Fibroblast of lung (primary cell): ENCODE results near the gene TRIP6. TPM values are rescaled to one million over a fixed set of nuclear protein-coding genes. Genes with fewer than 3 reads are reported as not detected.

ENCODE experiments used
- DNase-seq, 2 donors: peaks; one replicate each; pipeline versions ENCODE4 v3.0.0 to v3.0.0-alpha.2; 2010; ENCODE audit warnings: low read depth in 2 of 2
- H2AFZ ChIP-seq: 2 replicates; pipeline ENCODE4 v1.5.1; 2012; ENCODE audit warnings: low read length, control low read depth, inconsistent platforms
- H3K27ac ChIP-seq: 2 replicates; pipeline ENCODE4 v1.5.1; 2011; ENCODE audit warnings: low read length, control low read depth; ENCODE audit not compliant: insufficient read depth
- H3K27me3 ChIP-seq: 2 replicates; pipeline ENCODE4 v1.5.1; 2011; ENCODE audit warnings: mild to moderate bottlenecking, low read length; ENCODE audit not compliant: control insufficient read depth, insufficient read depth
- H3K36me3 ChIP-seq: 2 replicates; pipeline ENCODE4 v1.5.1; 2011; ENCODE audit warnings: low read length; ENCODE audit not compliant: control insufficient read depth, insufficient read depth
- H3K4me1 ChIP-seq: 2 replicates; pipeline ENCODE4 v1.5.1; 2011; ENCODE audit warnings: low read length; ENCODE audit not compliant: control insufficient read depth, insufficient read depth; ENCODE audit errors: extremely low read depth
- H3K4me2 ChIP-seq: 2 replicates; pipeline ENCODE4 v1.5.1; 2011; ENCODE audit warnings: low read length, control low read depth; ENCODE audit not compliant: insufficient read depth; ENCODE audit errors: extremely low read depth
- H3K4me3 ChIP-seq, 4 experiments: fragments of 200-600 bp in 1 of 4; sonication (generic) in 1 of 4; replicated peaks in 1 of 4; 2 replicates each; pipeline ENCODE4 v1.5.1; 2011 to 2016; ENCODE audit warnings: low read length in 4 of 4, low read depth in 3 of 4, mild to moderate bottlenecking in 3 of 4, control low read depth in 2 of 4, inconsistent platforms in 1 of 4, mixed read lengths in 1 of 4; ENCODE audit not compliant: insufficient read depth in 1 of 4; ENCODE audit errors: control extremely low read depth in 1 of 4
- H3K79me2 ChIP-seq: 2 replicates; pipeline ENCODE4 v1.5.1; 2012; ENCODE audit warnings: mild to moderate bottlenecking, low read length, inconsistent platforms; ENCODE audit not compliant: control insufficient read depth, insufficient read depth
- H3K9ac ChIP-seq: 2 replicates; pipeline ENCODE4 v1.5.1; 2011; ENCODE audit warnings: mild to moderate bottlenecking, low read length, control low read depth; ENCODE audit not compliant: insufficient read depth
- H3K9me3 ChIP-seq: 2 replicates; pipeline ENCODE4 v1.5.1; 2012; ENCODE audit warnings: low read depth, low read length; ENCODE audit not compliant: control insufficient read depth, insufficient read depth
- H4K20me1 ChIP-seq: 2 replicates; pipeline ENCODE4 v1.5.1; 2011; ENCODE audit warnings: low read length; ENCODE audit not compliant: control insufficient read depth, insufficient read depth; ENCODE audit errors: extremely low read depth
- EZH2 ChIP-seq: IDR thresholded peaks from 2 replicates; pipeline ENCODE4 v1.5.1; 2012; ENCODE audit warnings: low read length, control low read depth, mild to moderate bottlenecking; ENCODE audit errors: missing control alignments
- polyA plus RNA-seq, 2 donors: library from polyadenylated mRNA; depleted of rRNA in 1 of 2; stranded (reverse) in 1 of 2; unstranded in 1 of 2; fragments of >200 nt; gene quantifications; 2 replicates each; pipeline ENCODE4 v1.2.1, GENCODE V29; 2011 to 2012; ENCODE audit warnings: missing spikeins in 1 of 2
- total RNA-seq: library from RNA; depleted of rRNA; stranded (reverse); fragments of >200 nt; gene quantifications from 2 replicates; pipeline ENCODE4 v1.2.1, GENCODE V29; 2014
- TF ChIP-seq, protein P1 (sequence below), 2 donors: IDR thresholded peaks in 1 of 2; conservative IDR thresholded peaks in 1 of 2; 1 replicate in 1 of 2; 2 replicates in 1 of 2; pipeline ENCODE4 v1.5.1; 2011 to 2012; ENCODE audit warnings: low read length in 2 of 2, control low read depth in 1 of 2, inconsistent platforms in 1 of 2, low read depth in 1 of 2, mild to moderate bottlenecking in 1 of 2

TRIP6 gene
- total and polyA plus RNA-seq, 2 donors (not counting 1 experiment from before 2014, with no cell fraction given): 76.2 to 96.1 TPM

DNA sequence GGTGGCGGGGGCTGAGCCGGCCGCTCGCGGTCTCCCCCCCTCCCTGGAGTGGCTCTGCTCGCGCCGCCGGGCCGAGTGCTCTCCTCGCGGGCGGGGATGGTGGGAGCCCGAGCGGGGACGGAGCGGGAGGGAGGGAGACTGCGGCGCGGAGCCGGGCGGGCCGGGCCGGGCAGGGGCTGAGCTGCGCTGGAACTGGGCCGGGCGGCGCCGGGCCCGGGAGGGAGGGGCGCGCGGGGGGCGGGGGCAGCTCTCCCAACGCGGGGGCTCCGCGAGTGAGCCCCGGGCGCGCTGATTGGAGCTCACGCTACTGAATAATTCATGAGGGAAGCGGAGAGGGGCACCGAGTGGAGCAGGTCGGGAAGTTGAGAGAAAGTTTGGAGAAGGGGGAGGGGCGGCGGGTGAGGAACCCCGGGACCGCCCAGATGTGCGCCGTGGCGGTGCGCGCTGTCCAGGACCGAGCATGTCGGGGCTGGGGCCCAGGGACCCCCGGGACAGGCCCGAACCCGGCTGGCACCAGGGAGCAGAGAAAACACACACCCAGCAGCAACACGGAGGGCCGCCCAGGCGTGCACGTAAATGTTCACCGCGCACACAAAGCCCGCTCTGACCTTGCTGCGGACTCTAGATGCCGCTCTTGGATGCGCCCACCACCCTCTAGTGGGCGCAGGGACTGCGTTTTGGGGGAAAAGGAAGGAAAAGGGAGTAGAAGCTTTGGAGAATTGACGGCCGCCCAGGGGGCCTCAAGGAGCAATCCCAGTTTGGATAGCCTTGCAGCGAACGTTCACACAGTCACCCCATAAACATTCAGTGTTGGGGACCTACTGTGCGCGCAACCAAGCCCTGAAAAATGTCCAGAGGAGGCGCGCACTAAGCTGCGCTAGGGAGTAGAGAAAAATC lies 39.6 kb upstream of the TRIP6 start, which contains the start of gene EPHB4:
Gene EPHB4, minus strand, starts transcription at position 194 of the 897 bp plus-strand sequence. CDS start 493 bp downstream, outside the sequence.
- DNase-seq: peak; percentile 88 to 89
- Histone ChIP-seq H3K4me1 (peaks cover 3% of the 10 kb centered on the region), H3K4me2 (peak within 1 kb of the TSS; percentile 60)

GRCh38 chr7:100829150-100829716 lies 38.0 kb upstream of the TRIP6 start:
- Histone ChIP-seq H3K4me3 (no peak overlapping the region), H4K20me1 (no peaks in the 10 kb centered on the region), H3K36me3 (no peaks in the 10 kb centered on the region), H3K4me1 (peaks cover 3% of the 10 kb centered on the region), H3K27me3 (no peaks in the 10 kb centered on the region), H3K4me2 (no peak overlapping the region), H3K79me2 (peaks cover 24% of the 10 kb centered on the region), H3K27ac (no peak overlapping the region), H2AFZ (no peak overlapping the region), H3K9me3 (no peaks in the 10 kb centered on the region), H3K9ac (no peak overlapping the region)
- DNase-seq: no peak
- no peak for TF ChIP-seq EZH2
- TF ChIP-seq, protein P1, sequence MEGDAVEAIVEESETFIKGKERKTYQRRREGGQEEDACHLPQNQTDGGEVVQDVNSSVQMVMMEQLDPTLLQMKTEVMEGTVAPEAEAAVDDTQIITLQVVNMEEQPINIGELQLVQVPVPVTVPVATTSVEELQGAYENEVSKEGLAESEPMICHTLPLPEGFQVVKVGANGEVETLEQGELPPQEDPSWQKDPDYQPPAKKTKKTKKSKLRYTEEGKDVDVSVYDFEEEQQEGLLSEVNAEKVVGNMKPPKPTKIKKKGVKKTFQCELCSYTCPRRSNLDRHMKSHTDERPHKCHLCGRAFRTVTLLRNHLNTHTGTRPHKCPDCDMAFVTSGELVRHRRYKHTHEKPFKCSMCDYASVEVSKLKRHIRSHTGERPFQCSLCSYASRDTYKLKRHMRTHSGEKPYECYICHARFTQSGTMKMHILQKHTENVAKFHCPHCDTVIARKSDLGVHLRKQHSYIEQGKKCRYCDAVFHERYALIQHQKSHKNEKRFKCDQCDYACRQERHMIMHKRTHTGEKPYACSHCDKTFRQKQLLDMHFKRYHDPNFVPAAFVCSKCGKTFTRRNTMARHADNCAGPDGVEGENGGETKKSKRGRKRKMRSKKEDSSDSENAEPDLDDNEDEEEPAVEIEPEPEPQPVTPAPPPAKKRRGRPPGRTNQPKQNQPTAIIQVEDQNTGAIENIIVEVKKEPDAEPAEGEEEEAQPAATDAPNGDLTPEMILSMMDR (conservative IDR thresholded peaks at IDR 0.05 in 1 of 2, IDR thresholded peaks at IDR 0.05 in 1 of 2; ENCODE audit: low read depth in 1 of 2, low read length in 2 of 2): no peak

More for the DNA sequence above, 39.6 kb upstream of the TRIP6 start, which contains the start of gene EPHB4:
- peak within 1 kb of the TSS; percentile 87 to 88 (median 88) for H3K4me3 ChIP-seq
- no peaks in the 10 kb centered on the region for H3K27me3 ChIP-seq
- TF ChIP-seq, protein P1 (conservative IDR thresholded peaks at IDR 0.05 in 1 of 2, IDR thresholded peaks at IDR 0.05 in 1 of 2; ENCODE audit: low read depth in 1 of 2, low read length in 2 of 2): peak; percentile 50 to 70
- no peak for TF ChIP-seq EZH2
- peak within 1 kb of the TSS; percentile 23 for H2AFZ ChIP-seq
- H4K20me1 ChIP-seq: no peaks in the 10 kb centered on the region
- H3K9ac ChIP-seq: peak within 1 kb of the TSS; percentile 58
- no peak within 1 kb of the TSS for H3K27ac ChIP-seq
- peaks cover 11% of the 10 kb centered on the region for H3K36me3 ChIP-seq
- no peaks in the 10 kb centered on the region for H3K9me3 ChIP-seq
- peaks cover 27% of the 10 kb centered on the region for H3K79me2 ChIP-seq

DNA sequence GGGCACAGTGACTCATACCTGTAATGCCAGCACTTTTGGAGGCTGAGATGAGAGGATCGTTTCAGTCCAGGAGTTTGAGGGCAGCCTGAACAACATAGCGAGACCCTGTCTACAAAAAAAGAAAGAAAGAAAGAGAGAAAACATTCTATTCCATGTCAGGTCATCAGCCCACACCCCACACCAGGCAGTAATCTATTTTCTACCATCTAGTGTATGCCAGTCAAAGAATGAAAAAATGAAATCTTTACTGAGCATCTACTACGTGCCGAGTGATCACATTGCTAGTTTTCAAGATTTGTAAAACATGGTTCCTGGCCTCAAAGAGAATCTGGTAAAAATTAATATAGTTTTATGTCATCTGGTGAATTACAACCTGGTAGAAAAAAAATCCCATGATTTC lies 36.8 kb upstream of the TRIP6 start:
- Histone ChIP-seq H3K79me2 (peaks cover 15% of the 10 kb centered on the region), H3K9me3 (no peaks in the 10 kb centered on the region), H3K4me2 (no peak overlapping the region), H3K4me1 (no peaks in the 10 kb centered on the region), H3K27ac (no peak overlapping the region), H2AFZ (no peak overlapping the region), H3K9ac (no peak overlapping the region), H3K4me3 (no peak overlapping the region), H3K36me3 (no peaks in the 10 kb centered on the region), H3K27me3 (no peaks in the 10 kb centered on the region), H4K20me1 (no peaks in the 10 kb centered on the region)
- no peak for DNase-seq
- no peak for TF ChIP-seq EZH2
- TF ChIP-seq, protein P1 (conservative IDR thresholded peaks at IDR 0.05 in 1 of 2, IDR thresholded peaks at IDR 0.05 in 1 of 2; ENCODE audit: low read depth in 1 of 2, low read length in 2 of 2): no peak
